MM.1S (cell line): ENCODE data around the gene BTBD9.

Experiments
- DNase-seq: peaks from one replicate; pipeline ENCODE4 v3.0.0-alpha.2; 2015
- H2AFZ ChIP-seq: fragments of 300-600 bp; sonication (generic); 2 replicates; pipeline ENCODE4 v1.6.0; 2016; ENCODE audit warnings: antibody characterized with exemption, low read length
- H3F3A ChIP-seq: fragments of 300-600 bp; sonication (generic); 2 replicates; pipeline ENCODE4 v1.6.1; 2016; ENCODE audit warnings: mild to moderate bottlenecking, antibody characterized with exemption, low read length, moderate library complexity, mixed read lengths; ENCODE audit not compliant: insufficient read depth
- H3K27ac ChIP-seq: fragments of 300-600 bp; sonication (generic); 2 replicates; pipeline ENCODE4 v1.5.1; 2016; ENCODE audit warnings: mild to moderate bottlenecking, low read length
- H3K27me3 ChIP-seq: fragments of 300-600 bp; sonication (generic); replicated peaks from 2 replicates; pipeline ENCODE4 v1.6.0; 2016; ENCODE audit warnings: low read length; ENCODE audit not compliant: insufficient read depth
- H3K36me3 ChIP-seq: fragments of 300-600 bp; sonication (generic); replicated peaks from 2 replicates; pipeline ENCODE4 v1.6.1; 2016; ENCODE audit warnings: mild to moderate bottlenecking, low read length, mixed read lengths; ENCODE audit not compliant: insufficient read depth
- H3K4me1 ChIP-seq: fragments of 300-600 bp; sonication (generic); 2 replicates; pipeline ENCODE4 v1.6.1; 2016; ENCODE audit warnings: low read length, mixed read lengths
- H3K4me2 ChIP-seq: fragments of 300-600 bp; sonication (generic); 2 replicates; pipeline ENCODE4 v1.6.0; 2016; ENCODE audit warnings: low read depth, low read length
- H3K4me3 ChIP-seq: fragments of 300-600 bp; sonication (generic); 2 replicates; pipeline ENCODE4 v1.5.1; 2016; ENCODE audit warnings: low read length, mixed read lengths
- H3K79me2 ChIP-seq: fragments of 300-600 bp; sonication (generic); 2 replicates; pipeline ENCODE4 v1.6.1; 2016; ENCODE audit warnings: mixed run types, low read length, mixed read lengths
- H3K9ac ChIP-seq: fragments of 300-600 bp; sonication (generic); 2 replicates; pipeline ENCODE4 v1.6.1; 2016; ENCODE audit warnings: low read length, mixed read lengths
- H3K9me2 ChIP-seq: fragments of 300-600 bp; sonication (generic); replicated peaks from 2 replicates; pipeline ENCODE4 v1.6.1; 2016; ENCODE audit warnings: mild to moderate bottlenecking, low read length, mixed read lengths; ENCODE audit not compliant: insufficient read depth
- H3K9me3 ChIP-seq: fragments of 300-600 bp; sonication (generic); replicated peaks from 2 replicates; pipeline ENCODE4 v1.6.1; 2016; ENCODE audit warnings: mild to moderate bottlenecking, low read length, mixed read lengths; ENCODE audit not compliant: insufficient read depth
- H4K20me1 ChIP-seq: fragments of 300-600 bp; sonication (generic); 2 replicates; pipeline ENCODE4 v1.6.1; 2016; ENCODE audit warnings: mild to moderate bottlenecking, low read length, moderate library complexity, mixed read lengths; ENCODE audit not compliant: insufficient read depth
- CTCF ChIP-seq: fragments of 300-600 bp; sonication (generic); IDR thresholded peaks from 2 replicates; pipeline ENCODE4 v1.5.1; 2016; ENCODE audit warnings: antibody characterized with exemption, low read length, mixed read lengths
- EZH2 ChIP-seq: fragments of 300-600 bp; sonication (generic); optimal IDR thresholded peaks from 2 replicates; pipeline ENCODE3; 2017; ENCODE audit warnings: low read depth, mild to moderate bottlenecking, antibody characterized with exemption, low read length, mixed read lengths
- EZH2phosphoT487 ChIP-seq: fragments of 300-600 bp; sonication (generic); IDR thresholded peaks from 2 replicates; pipeline ENCODE4 v1.6.1; 2018; ENCODE audit warnings: antibody characterized with exemption, low read length

The BTBD9 gene

GRCh38 chr6:38681850-38682249, 42.1 kb upstream of the BTBD9 start:
- Histone ChIP-seq H3K9ac (no peak overlapping the region), H3K9me3 (no peaks in the 10 kb centered on the region), H3K79me2 (peaks cover 9% of the 10 kb centered on the region), H4K20me1 (no peaks in the 10 kb centered on the region), H3K36me3 (no peaks in the 10 kb centered on the region; the same call in 1 of the 2 replicates), H2AFZ (no peak overlapping the region), H3F3A (peaks cover 16% of the 10 kb centered on the region), H3K4me2 (no peak overlapping the region), H3K27me3 (no peaks in the 10 kb centered on the region), H3K4me1 (peaks cover 30% of the 10 kb centered on the region), H3K4me3 (no peak overlapping the region), H3K9me2 (no peaks in the 10 kb centered on the region), H3K27ac (no peak overlapping the region)
- DNase-seq = no peak
- TF ChIP-seq CTCF (no peak), EZH2phosphoT487 (no peak), EZH2 (no peak)

- H3F3A ChIP-seq = peaks cover 27% of the 10 kb centered on the region
- no peak overlapping the region for H2AFZ ChIP-seq
- H3K27me3 ChIP-seq = no peaks in the 10 kb centered on the region
- H3K36me3 ChIP-seq = no peaks in the 10 kb centered on the region; the same call in 1 of the 2 replicates
- H3K9ac ChIP-seq = no peak overlapping the region
- TF ChIP-seq CTCF = no peak
- TF ChIP-seq EZH2phosphoT487 = no peak
- no peak for TF ChIP-seq EZH2
- no peaks in the 10 kb centered on the region for H4K20me1 ChIP-seq
- no peak overlapping the region for H3K27ac ChIP-seq
- no peak overlapping the region for H3K4me3 ChIP-seq
- no peak overlapping the region for H3K4me2 ChIP-seq
- no peaks in the 10 kb centered on the region for H3K9me3 ChIP-seq
- peaks cover 34% of the 10 kb centered on the region for H3K4me1 ChIP-seq
- no peaks in the 10 kb centered on the region for H3K79me2 ChIP-seq
- H3K9me2 ChIP-seq = no peaks in the 10 kb centered on the region
- DNase-seq = no peak
Measured at GRCh38 chr6:38679668-38680067, 39.9 kb upstream of the BTBD9 start.

GRCh38 chr6:38678178-38678760, 38.5 kb upstream of the BTBD9 start:
- TF ChIP-seq EZH2 = no peak
- no peak for TF ChIP-seq CTCF
- TF ChIP-seq EZH2phosphoT487 = no peak
- no peak overlapping the region for H3K9ac ChIP-seq
- peaks cover 27% of the 10 kb centered on the region for H3F3A ChIP-seq
- peaks cover 34% of the 10 kb centered on the region for H3K4me1 ChIP-seq
- H3K36me3 ChIP-seq = no peaks in the 10 kb centered on the region; the same call in 1 of the 2 replicates
- no peaks in the 10 kb centered on the region for H4K20me1 ChIP-seq
- H2AFZ ChIP-seq = peak overlapping the region; percentile 21; the same call in 1 of the 2 replicates
- no peak overlapping the region for H3K4me3 ChIP-seq
- H3K4me2 ChIP-seq = peak overlapping the region; percentile 21
- no peaks in the 10 kb centered on the region for H3K79me2 ChIP-seq
- no peaks in the 10 kb centered on the region for H3K9me3 ChIP-seq
- H3K27me3 ChIP-seq = no peaks in the 10 kb centered on the region
- no peaks in the 10 kb centered on the region for H3K9me2 ChIP-seq
- peak; percentile 67 for DNase-seq
- peak overlapping the region; percentile 66; the same call in 1 of the 2 replicates for H3K27ac ChIP-seq
